GM23338 (cell line): Measurements from ENCODE around the gene COLQ. TPM values are rescaled to one million over a fixed set of nuclear protein-coding genes. Genes with fewer than 3 reads are reported as not detected.

ENCODE experiments used
- ATAC-seq: fragments of 200-7000 bp; cut with Tn5 transposase; 3 replicates; pipeline ENCODE4 v1.9.1; 2020
- DNase-seq: peaks from one replicate; pipeline ENCODE4 v3.0.0-alpha.2; 2015; ENCODE audit warnings: low spot score
- H2AFZ ChIP-seq: fragments of 200-600 bp; sonication (generic); 2 replicates; pipeline ENCODE4 v1.8.0; 2016; ENCODE audit warnings: antibody characterized with exemption, mild to moderate bottlenecking, moderate library complexity
- H3F3A ChIP-seq: fragments of 200-600 bp; sonication (generic); replicated peaks from 2 replicates; pipeline ENCODE4 v1.8.0; 2017; ENCODE audit warnings: antibody characterized with exemption, mixed run types, low read depth
- H3K27ac ChIP-seq: fragments of 200-600 bp; sonication (generic); 2 replicates; pipeline ENCODE4 v1.6.1; 2016; ENCODE audit warnings: low read depth
- H3K27me3 ChIP-seq: fragments of 200-600 bp; sonication (generic); 2 replicates; pipeline ENCODE4 v1.8.0; 2016; ENCODE audit warnings: mild to moderate bottlenecking, mixed run types, moderate library complexity; ENCODE audit not compliant: insufficient read depth
- H3K36me3 ChIP-seq: fragments of 200-600 bp; sonication (generic); 2 replicates; pipeline ENCODE4 v1.8.0; 2016; ENCODE audit warnings: mild to moderate bottlenecking; ENCODE audit not compliant: insufficient read depth
- H3K4me1 ChIP-seq: fragments of 200-600 bp; sonication (generic); 2 replicates; pipeline ENCODE4 v1.8.0; 2016; ENCODE audit warnings: mild to moderate bottlenecking, moderate library complexity; ENCODE audit not compliant: insufficient read depth
- H3K4me2 ChIP-seq: fragments of 200-600 bp; sonication (generic); 2 replicates; pipeline ENCODE4 v1.7.1; 2017; ENCODE audit warnings: mixed run types
- H3K4me3 ChIP-seq: fragments of 200-600 bp; sonication (generic); 2 replicates; pipeline ENCODE4 v1.6.1; 2016; ENCODE audit warnings: mixed run types
- H3K79me2 ChIP-seq: fragments of 200-600 bp; sonication (generic); replicated peaks from 2 replicates; pipeline ENCODE4 v1.8.0; 2017; ENCODE audit warnings: mild to moderate bottlenecking; ENCODE audit not compliant: insufficient read depth
- H3K9me2 ChIP-seq: fragments of 200-600 bp; sonication (generic); 2 replicates; pipeline ENCODE4 v1.8.0; 2017; ENCODE audit not compliant: insufficient read depth
- H4K20me1 ChIP-seq: fragments of 200-600 bp; sonication (generic); replicated peaks from 2 replicates; pipeline ENCODE4 v1.8.0; 2017; ENCODE audit warnings: mild to moderate bottlenecking; ENCODE audit not compliant: insufficient read depth
- H3K27ac Mint-ChIP-seq: 2 replicates; pipeline ENCODE4 v1.8.0; 2020; ENCODE audit warnings: inconsistent platforms, mild to moderate bottlenecking, moderate library complexity, mixed read lengths
- H3K27me3 Mint-ChIP-seq: 3 replicates; pipeline ENCODE4 v1.8.0; 2022; ENCODE audit warnings: low read depth, mild to moderate bottlenecking, moderate library complexity, mixed read lengths, inconsistent platforms; ENCODE audit not compliant: insufficient read depth, poor library complexity
- H3K36me3 Mint-ChIP-seq: 3 replicates; pipeline ENCODE4 v1.8.0; 2021; ENCODE audit warnings: low read depth, mild to moderate bottlenecking, inconsistent platforms, moderate library complexity, mixed read lengths
- H3K4me1 Mint-ChIP-seq: 3 replicates; pipeline ENCODE4 v1.8.0; 2020; ENCODE audit warnings: mild to moderate bottlenecking, inconsistent platforms, mixed read lengths
- H3K4me3 Mint-ChIP-seq: 3 replicates; pipeline ENCODE4 v1.8.0; 2021; ENCODE audit warnings: moderate library complexity, mild to moderate bottlenecking, inconsistent platforms, mixed read lengths
- H3K9me3 Mint-ChIP-seq: 3 replicates; pipeline ENCODE4 v1.8.0; 2020; ENCODE audit warnings: moderate library complexity, mild to moderate bottlenecking, inconsistent platforms, mixed read lengths
- CREB1 ChIP-seq: fragments of 250-450 bp; sonication (Bioruptor Pico); IDR thresholded peaks from 2 replicates; pipeline ENCODE4 v1.5.0; 2020; ENCODE audit warnings: low read depth, mild to moderate bottlenecking, moderate library complexity
- EZH2 ChIP-seq: fragments of 200-600 bp; sonication (generic); IDR thresholded peaks from one replicate; pipeline ENCODE4 v1.8.0; 2017; ENCODE audit warnings: antibody characterized with exemption, mild to moderate bottlenecking, low read depth; ENCODE audit not compliant: unreplicated experiment
- EZH2phosphoT487 ChIP-seq: fragments of 200-600 bp; sonication (generic); IDR thresholded peaks from one replicate; pipeline ENCODE4 v1.8.1; 2018; ENCODE audit warnings: antibody characterized with exemption; ENCODE audit not compliant: unreplicated experiment
- JUNB ChIP-seq: IDR thresholded peaks from one replicate; pipeline ENCODE4 v1.6.1; 2016; ENCODE audit warnings: antibody characterized with exemption; ENCODE audit not compliant: unreplicated experiment
- NANOG ChIP-seq: IDR thresholded peaks from 2 replicates; pipeline ENCODE4 v1.6.1; 2016; ENCODE audit warnings: antibody characterized with exemption, borderline replicate concordance
- POLR2AphosphoS5 ChIP-seq: IDR thresholded peaks from 2 replicates; pipeline ENCODE4 v1.6.1; 2016; ENCODE audit warnings: antibody characterized with exemption, low read depth
- ZNF114 ChIP-seq: fragments of 250-450 bp; sonication (Bioruptor Pico); IDR thresholded peaks from 2 replicates; pipeline ENCODE4 v1.5.0; 2020; ENCODE audit warnings: mild to moderate bottlenecking, moderate library complexity
- ZNF331 ChIP-seq: fragments of 250-450 bp; sonication (Bioruptor Pico); IDR thresholded peaks from 2 replicates; pipeline ENCODE4 v1.5.0; 2020; ENCODE audit warnings: low read depth, mild to moderate bottlenecking, moderate library complexity
- polyA plus RNA-seq: library from polyadenylated mRNA; unstranded; fragments of >200 nt; fragmentation: Nextera tagmentation; extraction: Ambion mirVana; gene quantifications from 2 replicates; pipeline ENCODE4 v1.2.1, GENCODE V29; 2016
- total RNA-seq: library from RNA; depleted of rRNA; stranded (reverse); fragments of >200 nt; shearing (Covaris generic); gene quantifications from 2 replicates; pipeline ENCODE4 v1.2.3, GENCODE V29; 2014
- TF ChIP-seq, protein P1 (sequence below): fragments of 250-450 bp; sonication (Bioruptor Pico); IDR thresholded peaks from 2 replicates; pipeline ENCODE4 v1.5.0; 2020; ENCODE audit warnings: mild to moderate bottlenecking, moderate library complexity
- TF ChIP-seq, protein P2 (sequence below), 2 experiments: fragments of 200-600 bp in 1 of 2; sonication (generic) in 1 of 2; conservative IDR thresholded peaks; 2 replicates each; pipeline versions ENCODE4 v1.5.1 to v1.6.1; 2016 to 2017; ENCODE audit warnings: antibody characterized with exemption in 2 of 2, low read depth in 2 of 2, mild to moderate bottlenecking in 2 of 2, moderate library complexity in 1 of 2
- TF ChIP-seq, protein P3 (sequence below): IDR thresholded peaks from 2 replicates; pipeline ENCODE4 v1.6.1; 2016; ENCODE audit warnings: antibody characterized with exemption

The COLQ gene
- total and polyA plus RNA-seq, 2 experiments from 2014 or later = 0.78 to 2.0 TPM

- TF ChIP-seq, protein P1, sequence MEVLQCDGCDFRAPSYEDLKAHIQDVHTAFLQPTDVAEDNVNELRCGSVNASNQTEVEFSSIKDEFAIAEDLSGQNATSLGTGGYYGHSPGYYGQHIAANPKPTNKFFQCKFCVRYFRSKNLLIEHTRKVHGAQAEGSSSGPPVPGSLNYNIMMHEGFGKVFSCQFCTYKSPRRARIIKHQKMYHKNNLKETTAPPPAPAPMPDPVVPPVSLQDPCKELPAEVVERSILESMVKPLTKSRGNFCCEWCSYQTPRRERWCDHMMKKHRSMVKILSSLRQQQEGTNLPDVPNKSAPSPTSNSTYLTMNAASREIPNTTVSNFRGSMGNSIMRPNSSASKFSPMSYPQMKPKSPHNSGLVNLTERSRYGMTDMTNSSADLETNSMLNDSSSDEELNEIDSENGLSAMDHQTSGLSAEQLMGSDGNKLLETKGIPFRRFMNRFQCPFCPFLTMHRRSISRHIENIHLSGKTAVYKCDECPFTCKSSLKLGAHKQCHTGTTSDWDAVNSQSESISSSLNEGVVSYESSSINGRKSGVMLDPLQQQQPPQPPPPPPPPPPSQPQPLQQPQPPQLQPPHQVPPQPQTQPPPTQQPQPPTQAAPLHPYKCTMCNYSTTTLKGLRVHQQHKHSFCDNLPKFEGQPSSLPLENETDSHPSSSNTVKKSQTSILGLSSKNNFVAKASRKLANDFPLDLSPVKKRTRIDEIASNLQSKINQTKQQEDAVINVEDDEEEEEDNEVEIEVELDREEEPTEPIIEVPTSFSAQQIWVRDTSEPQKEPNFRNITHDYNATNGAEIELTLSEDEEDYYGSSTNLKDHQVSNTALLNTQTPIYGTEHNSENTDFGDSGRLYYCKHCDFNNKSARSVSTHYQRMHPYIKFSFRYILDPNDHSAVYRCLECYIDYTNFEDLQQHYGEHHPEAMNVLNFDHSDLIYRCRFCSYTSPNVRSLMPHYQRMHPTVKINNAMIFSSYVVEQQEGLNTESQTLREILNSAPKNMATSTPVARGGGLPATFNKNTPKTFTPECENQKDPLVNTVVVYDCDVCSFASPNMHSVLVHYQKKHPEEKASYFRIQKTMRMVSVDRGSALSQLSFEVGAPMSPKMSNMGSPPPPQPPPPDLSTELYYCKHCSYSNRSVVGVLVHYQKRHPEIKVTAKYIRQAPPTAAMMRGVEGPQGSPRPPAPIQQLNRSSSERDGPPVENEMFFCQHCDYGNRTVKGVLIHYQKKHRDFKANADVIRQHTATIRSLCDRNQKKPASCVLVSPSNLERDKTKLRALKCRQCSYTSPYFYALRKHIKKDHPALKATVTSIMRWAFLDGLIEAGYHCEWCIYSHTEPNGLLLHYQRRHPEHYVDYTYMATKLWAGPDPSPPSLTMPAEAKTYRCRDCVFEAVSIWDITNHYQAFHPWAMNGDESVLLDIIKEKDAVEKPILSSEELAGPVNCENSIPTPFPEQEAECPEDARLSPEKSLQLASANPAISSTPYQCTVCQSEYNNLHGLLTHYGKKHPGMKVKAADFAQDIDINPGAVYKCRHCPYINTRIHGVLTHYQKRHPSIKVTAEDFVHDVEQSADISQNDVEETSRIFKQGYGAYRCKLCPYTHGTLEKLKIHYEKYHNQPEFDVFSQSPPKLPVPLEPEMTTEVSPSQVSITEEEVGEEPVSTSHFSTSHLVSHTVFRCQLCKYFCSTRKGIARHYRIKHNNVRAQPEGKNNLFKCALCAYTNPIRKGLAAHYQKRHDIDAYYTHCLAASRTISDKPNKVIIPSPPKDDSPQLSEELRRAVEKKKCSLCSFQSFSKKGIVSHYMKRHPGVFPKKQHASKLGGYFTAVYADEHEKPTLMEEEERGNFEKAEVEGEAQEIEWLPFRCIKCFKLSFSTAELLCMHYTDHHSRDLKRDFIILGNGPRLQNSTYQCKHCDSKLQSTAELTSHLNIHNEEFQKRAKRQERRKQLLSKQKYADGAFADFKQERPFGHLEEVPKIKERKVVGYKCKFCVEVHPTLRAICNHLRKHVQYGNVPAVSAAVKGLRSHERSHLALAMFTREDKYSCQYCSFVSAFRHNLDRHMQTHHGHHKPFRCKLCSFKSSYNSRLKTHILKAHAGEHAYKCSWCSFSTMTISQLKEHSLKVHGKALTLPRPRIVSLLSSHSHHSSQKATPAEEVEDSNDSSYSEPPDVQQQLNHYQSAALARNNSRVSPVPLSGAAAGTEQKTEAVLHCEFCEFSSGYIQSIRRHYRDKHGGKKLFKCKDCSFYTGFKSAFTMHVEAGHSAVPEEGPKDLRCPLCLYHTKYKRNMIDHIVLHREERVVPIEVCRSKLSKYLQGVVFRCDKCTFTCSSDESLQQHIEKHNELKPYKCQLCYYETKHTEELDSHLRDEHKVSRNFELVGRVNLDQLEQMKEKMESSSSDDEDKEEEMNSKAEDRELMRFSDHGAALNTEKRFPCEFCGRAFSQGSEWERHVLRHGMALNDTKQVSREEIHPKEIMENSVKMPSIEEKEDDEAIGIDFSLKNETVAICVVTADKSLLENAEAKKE (CRISPR knock-in tag) = no peak
- TF ChIP-seq JUNB = no peak
- no peak for TF ChIP-seq ZNF114 (CRISPR knock-in tag)
- TF ChIP-seq ZNF331 (CRISPR knock-in tag) = no peak
Measured at GRCh38 chr3:15513810-15514662, 7.5 kb downstream of the COLQ start (continued).

GRCh38 chr3:15513116-15513515 is 8.4 kb downstream of the COLQ start:
- no peak overlapping the region for H3K4me3 Mint-ChIP-seq
- no peak overlapping the region for H3K4me3 ChIP-seq
- no peaks in the 10 kb centered on the region for H3K36me3 Mint-ChIP-seq
- no peak overlapping the region for H3K27ac Mint-ChIP-seq
- no peak for DNase-seq
- ATAC-seq = no peak
- H2AFZ ChIP-seq = no peak overlapping the region
- H3K79me2 ChIP-seq = no peaks in the 10 kb centered on the region
- no peaks in the 10 kb centered on the region for H3K36me3 ChIP-seq
- H3K9me3 Mint-ChIP-seq = no peaks in the 10 kb centered on the region
- H3K27me3 Mint-ChIP-seq = peaks cover 3% of the 10 kb centered on the region
- no peaks in the 10 kb centered on the region for H3K9me2 ChIP-seq
- no peak overlapping the region for H3K27ac ChIP-seq
- H3F3A ChIP-seq = no peaks in the 10 kb centered on the region
- no peaks in the 10 kb centered on the region for H3K27me3 ChIP-seq
- no peaks in the 10 kb centered on the region for H3K4me1 Mint-ChIP-seq
- H4K20me1 ChIP-seq = no peaks in the 10 kb centered on the region
- H3K4me1 ChIP-seq = no peaks in the 10 kb centered on the region
- H3K4me2 ChIP-seq = no peak overlapping the region
- TF ChIP-seq, protein P2, sequence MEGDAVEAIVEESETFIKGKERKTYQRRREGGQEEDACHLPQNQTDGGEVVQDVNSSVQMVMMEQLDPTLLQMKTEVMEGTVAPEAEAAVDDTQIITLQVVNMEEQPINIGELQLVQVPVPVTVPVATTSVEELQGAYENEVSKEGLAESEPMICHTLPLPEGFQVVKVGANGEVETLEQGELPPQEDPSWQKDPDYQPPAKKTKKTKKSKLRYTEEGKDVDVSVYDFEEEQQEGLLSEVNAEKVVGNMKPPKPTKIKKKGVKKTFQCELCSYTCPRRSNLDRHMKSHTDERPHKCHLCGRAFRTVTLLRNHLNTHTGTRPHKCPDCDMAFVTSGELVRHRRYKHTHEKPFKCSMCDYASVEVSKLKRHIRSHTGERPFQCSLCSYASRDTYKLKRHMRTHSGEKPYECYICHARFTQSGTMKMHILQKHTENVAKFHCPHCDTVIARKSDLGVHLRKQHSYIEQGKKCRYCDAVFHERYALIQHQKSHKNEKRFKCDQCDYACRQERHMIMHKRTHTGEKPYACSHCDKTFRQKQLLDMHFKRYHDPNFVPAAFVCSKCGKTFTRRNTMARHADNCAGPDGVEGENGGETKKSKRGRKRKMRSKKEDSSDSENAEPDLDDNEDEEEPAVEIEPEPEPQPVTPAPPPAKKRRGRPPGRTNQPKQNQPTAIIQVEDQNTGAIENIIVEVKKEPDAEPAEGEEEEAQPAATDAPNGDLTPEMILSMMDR (conservative IDR thresholded peaks at IDR 0.05; ENCODE audit: low read depth in 2 of 2) = no peak
- TF ChIP-seq JUNB = no peak
- TF ChIP-seq NANOG = no peak
- no peak for TF ChIP-seq POLR2AphosphoS5
- TF ChIP-seq EZH2phosphoT487 = no peak
- TF ChIP-seq ZNF331 (CRISPR knock-in tag) = no peak
- TF ChIP-seq CREB1 = no peak
- TF ChIP-seq ZNF114 (CRISPR knock-in tag) = no peak
- TF ChIP-seq, protein P3, sequence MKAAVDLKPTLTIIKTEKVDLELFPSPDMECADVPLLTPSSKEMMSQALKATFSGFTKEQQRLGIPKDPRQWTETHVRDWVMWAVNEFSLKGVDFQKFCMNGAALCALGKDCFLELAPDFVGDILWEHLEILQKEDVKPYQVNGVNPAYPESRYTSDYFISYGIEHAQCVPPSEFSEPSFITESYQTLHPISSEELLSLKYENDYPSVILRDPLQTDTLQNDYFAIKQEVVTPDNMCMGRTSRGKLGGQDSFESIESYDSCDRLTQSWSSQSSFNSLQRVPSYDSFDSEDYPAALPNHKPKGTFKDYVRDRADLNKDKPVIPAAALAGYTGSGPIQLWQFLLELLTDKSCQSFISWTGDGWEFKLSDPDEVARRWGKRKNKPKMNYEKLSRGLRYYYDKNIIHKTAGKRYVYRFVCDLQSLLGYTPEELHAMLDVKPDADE = no peak
- TF ChIP-seq EZH2 = no peak
